Cardiac septum (tissue), 1 donor: ENCODE measurements around the gene CCDC159. TPM values are rescaled to one million over a fixed set of nuclear protein-coding genes. Genes with fewer than 3 reads are reported as not detected.
"Not testable (repeated sequence)": the region's sequence is repeated elsewhere in the genome, so short reads cannot be mapped to it uniquely, and the experiment has no call there.

Source experiments
- DNase-seq: peaks from one replicate; pipeline ENCODE4 v3.0.0-alpha.2; 2020; ENCODE audit warnings: low spot score
- intact Hi-C: fragments of 100-400 bp; cut with DNase I; formaldehyde crosslinking; loops from one replicate; pipeline ENCODE4 v1.14.0; 2022
- long read RNA-seq: library from polyadenylated mRNA; unstranded; transcript quantifications from one replicate; pipeline ENCODE4 v2.0.0, GENCODE V29; 2021
- total RNA-seq: library from RNA; stranded (reverse); fragmentation: NEBNext Ultra II Directional; extraction: Animal tissue kit (Norgen Biotek cat#: 25700); gene quantifications from one replicate; pipeline ENCODE4 v1.2.1, GENCODE V29; 2021
- donor health status: DM: no; HTN: no; CAD: no.

The CCDC159 gene, protein sequence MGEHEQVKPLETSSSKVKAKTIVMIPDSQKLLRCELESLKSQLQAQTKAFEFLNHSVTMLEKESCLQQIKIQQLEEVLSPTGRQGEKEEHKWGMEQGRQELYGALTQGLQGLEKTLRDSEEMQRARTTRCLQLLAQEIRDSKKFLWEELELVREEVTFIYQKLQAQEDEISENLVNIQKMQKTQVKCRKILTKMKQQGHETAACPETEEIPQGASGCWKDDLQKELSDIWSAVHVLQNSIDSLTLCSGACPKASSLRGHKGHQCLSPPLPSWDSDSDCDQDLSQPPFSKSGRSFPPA
- total RNA-seq = 24.2 TPM
- long read RNA-seq, partial matches to known transcripts = 4 of 13 reads
- long read RNA-seq, other reads (novel, unspliced or antisense) = 6 of 13 reads

- peak; percentile 99 for DNase-seq
- intact Hi-C loops = loop anchor here (5.0 kb wide), 1 partner anchor 36 kb away; the partner anchor contains the start of gene EPOR
Measured at GRCh38 chr19:11346104-11346940, at the start of gene CCDC159, which contains the start of gene TMEM205. TSS of gene CCDC159 (plus strand) at chr19:11346519. CDS start at chr19:11346607, 88 bp downstream. TSS of gene TMEM205 (minus strand) at chr19:11346268. CDS start at chr19:11345619, 649 bp downstream.

GRCh38 chr19:11299946-11300810, 46.1 kb upstream of the CCDC159 start:
- DNase-seq = no peak
- intact Hi-C loops = loop anchor here (10.0 kb wide), 1 partner anchor 285 kb away; no protein-coding TSS in a partner anchor

DNA sequence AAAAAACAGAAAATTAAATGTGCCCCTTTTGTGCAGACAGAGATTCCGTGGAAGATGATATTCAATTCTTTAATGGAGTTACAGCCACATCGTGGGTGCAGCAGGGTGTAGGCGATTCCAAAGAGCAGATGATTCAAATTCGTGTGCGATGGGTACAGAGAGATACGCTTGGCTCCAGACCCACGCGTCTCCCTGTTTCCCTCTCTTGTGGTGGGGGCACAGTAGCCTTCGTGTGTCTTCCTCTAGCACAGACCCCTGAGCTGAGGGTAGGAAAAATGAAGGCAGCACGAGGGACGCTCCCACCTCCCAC, 45.6 kb upstream of the CCDC159 start:
- intact Hi-C loops = no loop called here

DNA sequence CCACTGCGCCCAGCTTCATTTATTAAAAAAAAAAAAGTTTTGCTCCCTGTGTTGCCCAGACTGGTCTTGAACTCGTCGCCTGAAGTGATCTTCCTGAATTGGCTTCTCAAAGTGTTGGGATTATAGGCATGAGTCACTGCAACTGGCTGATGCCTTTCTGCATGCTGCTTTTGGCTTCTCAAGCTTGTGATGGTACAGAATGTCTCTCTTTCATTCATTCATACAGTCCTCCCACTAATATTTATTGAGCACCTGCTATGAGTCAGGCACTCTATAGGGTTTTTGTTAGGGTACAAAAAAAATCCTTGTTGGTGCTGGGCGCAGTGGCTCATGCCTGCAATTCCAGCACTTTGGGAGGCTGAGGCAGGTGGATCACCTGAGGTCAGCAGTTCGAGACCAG, 41.4 kb upstream of the CCDC159 start:
- DNase-seq = no peak
- intact Hi-C loops = no loop called here

More for the DNA sequence above, 45.6 kb upstream of the CCDC159 start:
- DNase-seq = no peak

GRCh38 chr19:11306337-11306736, 40.0 kb upstream of the CCDC159 start:
- no peak for DNase-seq
- intact Hi-C loops = no loop called here

GRCh38 chr19:11320278-11320995, 25.9 kb upstream of the CCDC159 start:
- DNase-seq, intact Hi-C loops: not testable (repeated sequence)

DNA sequence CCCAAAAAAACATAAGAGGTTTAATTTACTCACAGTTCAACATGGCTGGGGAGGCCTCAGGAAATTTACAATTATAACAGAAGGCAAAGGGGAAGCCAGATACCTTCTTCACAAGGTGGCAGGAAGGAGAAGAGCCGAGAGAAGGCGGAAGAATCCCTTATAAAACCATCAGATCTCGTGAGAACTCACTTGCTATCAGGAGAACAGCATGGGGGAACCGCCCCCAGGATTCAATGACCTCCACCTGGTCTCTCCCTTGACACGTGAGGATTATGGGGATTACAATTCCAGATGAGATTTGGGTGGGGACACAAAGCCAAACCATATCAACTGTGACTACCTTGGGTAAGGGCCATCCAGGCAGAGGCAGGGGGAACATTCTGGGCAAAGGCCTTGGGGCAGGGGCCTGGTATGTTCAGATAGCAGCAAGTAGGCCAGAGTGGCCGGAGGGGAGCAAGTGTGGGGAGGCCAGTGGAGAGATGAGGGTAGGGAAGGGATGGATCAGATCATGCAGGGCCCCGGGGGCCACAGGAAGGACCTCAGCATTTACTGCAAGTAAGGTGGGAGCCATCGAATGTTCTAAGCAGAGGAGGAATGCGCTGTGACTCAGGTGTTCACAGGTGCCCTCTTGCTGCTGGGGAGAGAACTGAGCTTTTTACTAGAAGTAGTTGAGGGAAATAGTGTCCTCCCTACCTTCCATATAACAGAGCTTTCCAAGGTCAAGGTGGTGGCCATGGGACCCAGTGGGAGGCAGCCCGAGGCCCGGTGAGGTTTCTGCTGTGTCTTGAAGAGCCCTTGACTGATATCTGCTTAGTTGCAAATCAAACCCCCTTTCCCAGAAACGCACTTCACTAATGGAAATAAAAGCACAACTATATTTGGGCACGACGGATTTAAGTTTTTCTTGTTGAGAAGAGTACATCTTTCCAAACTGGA, 24.9 kb upstream of the CCDC159 start:
- DNase-seq = no peak
- intact Hi-C loops = no loop called here

GRCh38 chr19:11322269-11323024, 23.9 kb upstream of the CCDC159 start:
- intact Hi-C loops = no loop called here
- DNase-seq = no peak

DNA sequence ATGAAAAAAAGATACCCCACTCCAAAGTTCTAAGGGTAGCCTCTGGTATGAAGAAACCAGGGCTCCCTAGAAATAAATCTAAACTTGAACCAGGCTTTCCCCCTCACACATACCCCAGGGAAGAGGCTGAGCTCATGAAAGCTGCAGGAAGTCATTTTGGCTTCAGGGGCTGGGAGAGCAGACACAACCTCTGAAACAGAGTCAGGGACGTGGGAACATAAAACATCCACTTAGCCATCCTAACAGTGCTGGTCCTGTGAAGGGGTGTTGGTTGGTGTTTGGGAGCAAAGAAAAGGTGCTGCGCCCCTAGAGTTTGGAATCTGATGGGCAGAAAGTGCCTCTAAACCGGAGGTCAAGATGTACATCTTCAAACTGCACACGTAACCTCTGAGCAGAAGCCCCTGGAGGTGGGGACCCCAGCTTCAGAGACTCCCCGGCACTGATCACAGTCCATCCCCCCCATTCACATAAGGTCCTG, 22.7 kb upstream of the CCDC159 start:
- intact Hi-C loops = no loop called here
- DNase-seq = no peak

- peak; percentile 92 for DNase-seq
- intact Hi-C loops = no loop called here
Measured at GRCh38 chr19:11324079-11324661, 22.1 kb upstream of the CCDC159 start.

DNA sequence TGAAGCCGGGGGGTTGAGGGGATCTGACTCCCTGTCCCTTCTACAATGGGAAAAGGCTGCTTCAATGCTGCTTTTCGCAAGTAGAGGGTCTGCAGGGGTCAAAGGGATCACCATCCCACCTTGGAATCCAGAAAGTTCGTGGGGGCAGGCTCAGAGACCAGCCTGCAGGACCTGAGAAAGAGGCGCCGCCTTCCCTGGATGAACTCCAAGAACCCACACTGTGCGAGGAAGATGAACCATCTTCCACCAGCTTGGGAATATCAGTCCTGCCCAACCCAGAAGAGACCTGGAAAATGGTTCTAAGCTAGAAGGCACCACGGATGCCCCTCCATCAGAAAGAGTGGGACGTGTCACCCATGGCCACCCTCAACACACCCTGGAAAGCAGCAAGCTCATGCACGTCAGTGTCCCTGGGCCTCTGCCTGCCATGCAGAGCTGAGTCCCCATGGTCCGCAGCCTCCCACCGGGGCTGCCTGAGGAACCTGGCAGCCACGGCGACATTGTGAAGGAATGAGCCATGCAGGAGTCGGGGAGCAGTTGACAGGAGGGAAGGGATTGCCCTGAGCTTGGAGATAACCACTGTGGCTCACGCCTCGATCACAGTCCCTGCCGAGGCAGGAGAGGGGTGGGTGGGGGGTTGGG, 21.4 kb upstream of the CCDC159 start:
- no peak for DNase-seq
- intact Hi-C loops = no loop called here

DNA sequence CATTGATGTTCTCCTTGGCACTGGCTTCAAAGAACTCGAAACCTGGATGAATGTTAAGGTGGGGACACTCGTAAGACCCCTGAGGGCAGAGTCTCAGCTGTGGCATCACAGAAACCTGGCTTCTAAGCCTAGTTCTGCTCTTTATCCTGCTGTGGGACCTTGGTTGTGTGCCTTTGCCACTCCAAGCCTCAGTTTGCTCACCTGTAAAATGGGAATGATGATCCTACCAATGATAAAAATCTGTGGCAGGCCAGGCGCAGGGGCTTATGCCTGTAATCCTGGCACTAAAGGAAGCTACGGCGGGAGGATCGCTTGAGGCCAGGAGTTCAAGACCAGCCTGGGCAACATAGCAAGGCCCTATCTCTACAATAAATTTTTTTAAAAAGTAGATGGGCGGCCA, 20.8 kb upstream of the CCDC159 start:
- DNase-seq = no peak
- intact Hi-C loops = no loop called here

DNA sequence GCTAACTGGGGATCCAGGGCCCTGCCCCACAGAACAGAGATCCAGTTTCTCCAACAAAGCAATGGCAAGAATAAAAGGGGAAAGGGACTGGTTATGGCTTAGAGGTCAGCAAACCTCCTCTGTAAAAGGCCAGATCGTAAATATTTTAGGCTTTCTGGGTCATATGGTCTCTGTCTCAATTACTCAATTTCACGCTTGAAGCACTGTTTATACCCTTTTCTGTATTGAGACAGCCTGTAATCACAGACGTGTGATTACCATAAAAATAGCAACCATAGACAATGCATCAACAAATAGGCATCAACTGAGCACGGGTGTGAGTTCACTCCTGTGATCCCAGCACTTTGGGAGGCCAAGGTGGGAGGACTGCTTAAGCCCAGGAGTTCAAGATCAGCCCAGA, 16.2 kb upstream of the CCDC159 start:
- DNase-seq = no peak
- intact Hi-C loops = no loop called here

DNA sequence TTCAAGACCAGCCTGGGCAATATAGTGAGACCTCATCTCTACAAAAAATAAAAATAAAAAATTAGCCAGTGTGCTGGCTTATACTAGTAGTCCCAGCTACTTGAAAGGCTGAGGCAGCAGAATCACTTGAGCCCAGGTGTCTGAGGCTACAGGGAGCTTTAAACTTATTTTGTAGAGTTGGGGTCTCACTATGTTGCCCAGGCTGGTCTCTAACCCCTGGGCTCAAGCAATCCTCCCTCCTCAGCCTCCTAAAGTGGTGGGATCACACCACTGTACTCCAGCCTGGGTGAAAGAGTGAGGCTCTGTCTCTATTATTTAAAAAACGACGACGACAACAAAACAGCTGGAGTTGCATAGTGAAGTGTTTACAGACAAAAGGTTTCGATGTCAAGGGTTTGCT, 14.8 kb upstream of the CCDC159 start:
- DNase-seq = no peak
- intact Hi-C loops = no loop called here

- no peak for DNase-seq
- intact Hi-C loops = no loop called here
Measured at GRCh38 chr19:11332822-11333221, 13.5 kb upstream of the CCDC159 start.

- intact Hi-C loops, DNase-seq: not testable (repeated sequence)
Measured at GRCh38 chr19:11333838-11334237, 12.5 kb upstream of the CCDC159 start.
